Measurements from ENCODE around the gene C1QTNF5.

The C1QTNF5 gene

DNA sequence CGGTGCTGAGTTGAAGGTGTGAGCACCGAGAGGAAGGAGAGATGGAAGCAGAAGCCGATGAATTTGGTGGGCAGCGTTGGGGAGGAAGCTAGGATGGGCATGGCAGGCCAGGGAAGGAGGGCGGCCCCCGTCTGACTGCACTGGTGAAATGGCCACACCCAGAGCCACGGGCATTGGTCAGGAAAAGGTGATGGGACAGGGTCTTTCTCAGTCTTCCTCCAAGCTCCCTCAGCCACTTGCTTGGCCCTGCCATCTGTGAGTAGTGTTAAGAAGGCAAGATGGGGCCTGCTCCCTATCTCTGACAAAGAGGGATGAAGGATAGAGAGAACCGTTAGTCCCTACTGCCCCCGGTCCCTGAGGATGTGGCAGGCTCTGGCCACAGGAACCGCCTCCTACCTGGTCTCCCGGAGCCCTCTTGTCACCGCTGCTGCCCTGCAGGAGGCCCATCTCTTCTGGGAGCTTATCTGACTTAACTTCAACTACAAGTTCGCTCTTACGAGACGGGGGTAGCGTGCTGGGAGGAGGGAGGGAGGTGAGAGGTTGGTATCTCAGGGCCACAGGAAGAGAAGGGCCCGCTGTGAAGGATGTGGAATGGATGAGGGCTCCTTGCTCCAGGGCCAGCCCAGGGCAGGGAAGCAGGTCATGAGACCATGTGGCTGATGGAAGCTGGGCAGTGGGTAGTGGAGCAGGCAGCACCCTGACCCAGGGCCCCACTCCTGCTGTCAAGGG lies 30.6 kb downstream of the C1QTNF5 start:
- TF ChIP-seq YY1 (IDR thresholded peaks at IDR 0.05; ENCODE audit: low read depth) (no peak), RAD21 (IDR thresholded peaks at IDR 0.05; ENCODE audit: low read depth) (no peak), CEBPB (IDR thresholded peaks at IDR 0.05) (no peak), ZBTB7A (IDR thresholded peaks at IDR 0.05; ENCODE audit: low read depth) (no peak), CREB1 (IDR thresholded peaks at IDR 0.05; ENCODE audit: low read depth) (no peak), TEAD4 (IDR thresholded peaks at IDR 0.05) (no peak), FOXM1 (IDR thresholded peaks at IDR 0.05; ENCODE audit: borderline replicate concordance, low read depth) (no peak), REST (IDR thresholded peaks at IDR 0.05; ENCODE audit: low read depth) (no peak), EGR1 (IDR thresholded peaks at IDR 0.05) (no peak), MAX (IDR thresholded peaks at IDR 0.05) (no peak), NFIC (IDR thresholded peaks at IDR 0.05) (no peak), EP300 (IDR thresholded peaks at IDR 0.05; ENCODE audit: borderline replicate concordance) (no peak), TAF1 (IDR thresholded peaks at IDR 0.05; ENCODE audit: low read depth) (no peak), TCF12 (IDR thresholded peaks at IDR 0.05; ENCODE audit: low read depth) (no peak)
- TF ChIP-seq, protein P1, sequence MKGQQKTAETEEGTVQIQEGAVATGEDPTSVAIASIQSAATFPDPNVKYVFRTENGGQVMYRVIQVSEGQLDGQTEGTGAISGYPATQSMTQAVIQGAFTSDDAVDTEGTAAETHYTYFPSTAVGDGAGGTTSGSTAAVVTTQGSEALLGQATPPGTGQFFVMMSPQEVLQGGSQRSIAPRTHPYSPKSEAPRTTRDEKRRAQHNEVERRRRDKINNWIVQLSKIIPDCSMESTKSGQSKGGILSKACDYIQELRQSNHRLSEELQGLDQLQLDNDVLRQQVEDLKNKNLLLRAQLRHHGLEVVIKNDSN (IDR thresholded peaks at IDR 0.05): no peak

DNA sequence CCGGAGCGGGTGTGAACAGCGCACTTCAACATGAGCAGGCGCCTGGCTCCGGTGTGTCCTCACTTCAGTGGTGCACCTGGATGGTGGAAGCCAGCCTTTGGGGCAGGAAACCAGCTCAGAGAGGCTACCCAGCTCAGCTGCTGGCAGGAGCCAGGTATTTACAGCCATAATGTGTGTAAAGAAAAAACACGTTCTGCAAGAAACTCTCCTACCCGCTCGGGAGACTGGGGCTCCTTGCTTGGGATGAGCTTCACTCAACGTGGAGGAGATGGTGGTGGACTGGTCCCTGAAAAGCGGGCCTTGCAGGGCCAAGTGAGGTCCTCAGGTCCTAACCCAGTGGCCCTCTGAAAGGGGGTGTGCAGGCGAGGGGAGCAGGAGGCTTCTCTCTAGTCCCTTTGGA lies 31.3 kb downstream of the C1QTNF5 start:
- TF ChIP-seq RAD21 (IDR thresholded peaks at IDR 0.05; ENCODE audit: low read depth) (no peak), CEBPB (IDR thresholded peaks at IDR 0.05) (no peak), MAX (IDR thresholded peaks at IDR 0.05) (no peak), YY1 (IDR thresholded peaks at IDR 0.05; ENCODE audit: low read depth) (no peak), TAF1 (IDR thresholded peaks at IDR 0.05; ENCODE audit: low read depth) (no peak), ZBTB7A (IDR thresholded peaks at IDR 0.05; ENCODE audit: low read depth) (no peak), FOXM1 (IDR thresholded peaks at IDR 0.05; ENCODE audit: borderline replicate concordance, low read depth) (no peak), EGR1 (IDR thresholded peaks at IDR 0.05) (no peak)
- TF ChIP-seq, protein P1 (IDR thresholded peaks at IDR 0.05): no peak

DNA sequence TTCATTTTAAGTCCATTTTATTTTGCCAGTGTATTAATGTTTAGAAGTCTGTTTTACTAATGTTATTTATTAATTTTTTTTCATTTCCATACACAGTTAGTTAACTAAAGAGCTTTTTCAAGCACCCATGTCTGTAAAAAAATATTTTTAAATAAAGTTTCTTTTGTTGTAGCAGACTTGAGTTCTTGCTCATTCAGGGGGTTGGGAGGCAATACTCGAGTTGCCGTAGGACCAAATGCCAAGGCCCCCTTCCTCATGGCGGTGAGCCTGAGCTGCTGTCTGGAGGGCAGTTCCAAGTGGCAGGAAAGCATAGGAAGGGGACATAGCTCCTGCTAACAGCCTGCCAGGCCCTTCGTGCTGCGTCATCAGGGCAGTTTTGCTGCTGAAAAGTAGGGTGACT lies 32.7 kb downstream of the C1QTNF5 start:
- TF ChIP-seq EP300 (IDR thresholded peaks at IDR 0.05; ENCODE audit: borderline replicate concordance) (no peak), TCF12 (IDR thresholded peaks at IDR 0.05; ENCODE audit: low read depth) (no peak), CREB1 (IDR thresholded peaks at IDR 0.05; ENCODE audit: low read depth) (no peak), YY1 (IDR thresholded peaks at IDR 0.05; ENCODE audit: low read depth) (no peak), ZBTB7A (IDR thresholded peaks at IDR 0.05; ENCODE audit: low read depth) (no peak), FOXM1 (IDR thresholded peaks at IDR 0.05; ENCODE audit: borderline replicate concordance, low read depth) (no peak)

GRCh38 chr11:119307219-119307618 lies 33.5 kb downstream of the C1QTNF5 start:
- no peak for TF ChIP-seq TEAD4 (IDR thresholded peaks at IDR 0.05)
- no peak for TF ChIP-seq YY1 (IDR thresholded peaks at IDR 0.05; ENCODE audit: low read depth)
- peak; percentile 35; the same call in 1 of the 2 replicates for TF ChIP-seq RAD21 (IDR thresholded peaks at IDR 0.05; ENCODE audit: low read depth)
- TF ChIP-seq, protein P1 (IDR thresholded peaks at IDR 0.05): no peak

GRCh38 chr11:119306373-119306890 lies 34.3 kb downstream of the C1QTNF5 start:
- TF ChIP-seq CREB1 (IDR thresholded peaks at IDR 0.05; ENCODE audit: low read depth) (no peak), CEBPB (IDR thresholded peaks at IDR 0.05) (peak; percentile 28; the same call in 1 of the 2 replicates)

DNA sequence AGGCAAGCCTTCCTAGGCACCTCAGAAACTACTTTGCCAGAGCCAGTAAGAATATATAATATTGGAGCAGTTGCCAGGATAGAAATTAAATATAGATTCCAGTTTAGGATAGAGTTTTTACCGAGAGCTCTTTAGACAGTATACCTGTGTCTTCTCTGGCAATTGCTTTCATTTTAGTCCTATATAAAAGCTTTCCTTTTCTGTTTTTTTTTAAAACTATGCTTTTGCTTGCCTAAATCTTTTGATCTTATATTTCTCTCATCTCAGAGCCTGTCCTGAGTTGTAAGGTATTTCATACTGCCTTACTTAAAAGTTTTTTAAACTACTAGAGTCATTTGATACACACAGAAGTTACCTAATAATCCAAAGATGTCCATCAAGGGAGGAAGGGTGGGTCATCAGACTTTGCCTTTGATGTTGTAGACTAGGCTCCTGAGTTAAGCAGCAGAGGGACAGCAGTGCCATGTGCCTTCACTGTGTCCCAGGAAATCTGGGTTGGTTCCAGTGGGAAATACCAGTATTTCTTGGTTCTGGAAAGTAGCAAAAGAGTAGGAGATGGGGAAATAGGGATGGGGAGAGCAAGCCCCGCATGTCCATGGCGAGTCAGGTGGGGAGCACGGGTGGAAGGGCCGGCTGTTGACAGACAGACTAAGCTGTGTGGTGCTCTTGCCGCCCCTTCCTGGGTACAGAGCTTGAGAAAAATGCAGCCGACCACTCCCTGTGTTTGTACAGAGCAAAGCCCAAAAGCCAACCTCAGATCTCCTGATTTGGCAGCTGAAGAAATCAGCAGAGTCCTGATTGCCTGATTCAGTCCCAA lies 34.9 kb downstream of the C1QTNF5 start:
- TF ChIP-seq EGR1 (IDR thresholded peaks at IDR 0.05) (no peak), RAD21 (IDR thresholded peaks at IDR 0.05; ENCODE audit: low read depth) (no peak), FOXM1 (IDR thresholded peaks at IDR 0.05; ENCODE audit: borderline replicate concordance, low read depth) (no peak), MAX (IDR thresholded peaks at IDR 0.05) (no peak), CREB1 (IDR thresholded peaks at IDR 0.05; ENCODE audit: low read depth) (no peak), TEAD4 (IDR thresholded peaks at IDR 0.05) (no peak), NFIC (IDR thresholded peaks at IDR 0.05) (no peak), REST (IDR thresholded peaks at IDR 0.05; ENCODE audit: low read depth) (no peak), TAF1 (IDR thresholded peaks at IDR 0.05; ENCODE audit: low read depth) (no peak), YY1 (IDR thresholded peaks at IDR 0.05; ENCODE audit: low read depth) (no peak), ZBTB7A (IDR thresholded peaks at IDR 0.05; ENCODE audit: low read depth) (no peak), EP300 (IDR thresholded peaks at IDR 0.05; ENCODE audit: borderline replicate concordance) (no peak), TCF12 (IDR thresholded peaks at IDR 0.05; ENCODE audit: low read depth) (no peak), CEBPB (IDR thresholded peaks at IDR 0.05) (no peak)
- TF ChIP-seq, protein P1 (IDR thresholded peaks at IDR 0.05): no peak

Measured in Ishikawa (cell line).